Activated B cell treated with CpG ODN at 0.5 μM for 24 hours (primary cell): ENCODE measurements around the gene OPRPN. TPM values are rescaled to one million over a fixed set of nuclear protein-coding genes. Genes with fewer than 3 reads are reported as not detected.

Experiments
- ATAC-seq: fragments of 200-7000 bp; cut with Tn5 transposase; one replicate; pipeline ENCODE4 v1.10.0; 2021; ENCODE audit warnings: low read depth, mild to moderate bottlenecking, moderate library complexity
- CTCF ChIA-PET: fragments of 350-600 bp; sonication (Branson Sonifier 250); formaldehyde crosslinking; loops from one replicate; lab custom pipeline; 2021; ENCODE audit warnings: antibody characterized with exemption; lab: Charles Lee
- POLR2A ChIA-PET: fragments of 350-600 bp; sonication (Branson Sonifier 250); formaldehyde crosslinking; loops from one replicate; lab custom pipeline; 2021; ENCODE audit warnings: antibody characterized with exemption; lab: Charles Lee
- DNase-seq: peaks from one replicate; pipeline ENCODE4 v3.0.0; 2022
- H3K27ac Mint-ChIP-seq: one replicate; pipeline ENCODE4 v1.8.0; 2020; ENCODE audit warnings: mixed read lengths
- H3K27me3 Mint-ChIP-seq: one replicate; pipeline ENCODE4 v1.8.0; 2021; ENCODE audit warnings: mixed read lengths
- H3K36me3 Mint-ChIP-seq: one replicate; pipeline ENCODE4 v1.8.0; 2021; ENCODE audit warnings: low read depth, mixed read lengths
- H3K4me1 Mint-ChIP-seq: one replicate; pipeline ENCODE4 v1.8.0; 2021; ENCODE audit warnings: mixed read lengths
- H3K4me3 Mint-ChIP-seq: one replicate; pipeline ENCODE4 v1.8.0; 2020; ENCODE audit warnings: mild to moderate bottlenecking, mixed read lengths
- H3K9me3 Mint-ChIP-seq: one replicate; pipeline ENCODE4 v1.8.0; 2020; ENCODE audit warnings: mixed read lengths
- CTCF ChIP-seq: fragments of 200-600 bp; IDR thresholded peaks from one replicate; pipeline ENCODE4 v1.8.0; 2022; ENCODE audit warnings: antibody characterized with exemption, mild to moderate bottlenecking
- intact Hi-C: fragments of 100-400 bp; cut with micrococcal nuclease; formaldehyde crosslinking; loops from one replicate; pipeline ENCODE4 v1.15.1; 2024
- total RNA-seq: library from RNA; stranded (reverse); gene quantifications from 2 replicates; pipeline ENCODE4 v1.2.3, GENCODE V29; 2022

The OPRPN gene
- total RNA-seq, 1 donor from 2014 or later = not detected

GRCh38 chr4:70365479-70365878, 32.3 kb upstream of the OPRPN start:
- no peak for TF ChIP-seq CTCF
- Mint-ChIP-seq H3K36me3 (no peaks in the 10 kb centered on the region), H3K27ac (no peak overlapping the region), H3K4me3 (no peak overlapping the region), H3K27me3 (no peaks in the 10 kb centered on the region), H3K9me3 (no peaks in the 10 kb centered on the region), H3K4me1 (no peaks in the 10 kb centered on the region)
- ATAC-seq = no peak
- POLR2A ChIA-PET = no interaction called here
- intact Hi-C loops = no loop called here
- DNase-seq = no peak
- CTCF ChIA-PET = no interaction called here

GRCh38 chr4:70367813-70368212, 29.9 kb upstream of the OPRPN start:
- TF ChIP-seq CTCF = no peak
- no peaks in the 10 kb centered on the region for H3K36me3 Mint-ChIP-seq
- ChIA-PET CTCF (interaction anchor here (0.7 kb wide), 1 partner anchor 816 kb away, joined by 3 read pairs; no protein-coding TSS in a partner anchor), POLR2A (no interaction called here)
- intact Hi-C loops = no loop called here
- H3K4me3 Mint-ChIP-seq = no peak overlapping the region
- ATAC-seq = no peak
- H3K27ac Mint-ChIP-seq = no peak overlapping the region
- no peaks in the 10 kb centered on the region for H3K4me1 Mint-ChIP-seq
- H3K9me3 Mint-ChIP-seq = no peaks in the 10 kb centered on the region
- no peak for DNase-seq
- no peaks in the 10 kb centered on the region for H3K27me3 Mint-ChIP-seq

- CTCF ChIA-PET = no interaction called here
- Mint-ChIP-seq H3K9me3 (peaks cover 5% of the 10 kb centered on the region), H3K27me3 (no peaks in the 10 kb centered on the region), H3K4me1 (no peaks in the 10 kb centered on the region), H3K4me3 (no peak overlapping the region), H3K36me3 (no peaks in the 10 kb centered on the region), H3K27ac (no peak overlapping the region)
- no peak for TF ChIP-seq CTCF
- intact Hi-C loops = no loop called here
- POLR2A ChIA-PET = no interaction called here
- DNase-seq (no peak), ATAC-seq (no peak)
These were observed 25.8 kb upstream of the OPRPN start for GRCh38 chr4:70371987-70372386.

GRCh38 chr4:70372760-70373159, 25.0 kb upstream of the OPRPN start:
- no peaks in the 10 kb centered on the region for H3K4me1 Mint-ChIP-seq
- intact Hi-C loops = no loop called here
- no peak for TF ChIP-seq CTCF
- peaks cover 5% of the 10 kb centered on the region for H3K9me3 Mint-ChIP-seq
- no peak overlapping the region for H3K27ac Mint-ChIP-seq
- H3K4me3 Mint-ChIP-seq = no peak overlapping the region
- ATAC-seq (no peak), DNase-seq (no peak)
- ChIA-PET POLR2A (no interaction called here), CTCF (no interaction called here)
- H3K36me3 Mint-ChIP-seq = no peaks in the 10 kb centered on the region
- no peaks in the 10 kb centered on the region for H3K27me3 Mint-ChIP-seq

- Mint-ChIP-seq H3K4me1 (no peaks in the 10 kb centered on the region), H3K27ac (no peak overlapping the region), H3K4me3 (no peak overlapping the region), H3K36me3 (no peaks in the 10 kb centered on the region), H3K9me3 (no peaks in the 10 kb centered on the region), H3K27me3 (no peaks in the 10 kb centered on the region)
- ChIA-PET POLR2A (no interaction called here), CTCF (no interaction called here)
- ATAC-seq (no peak), DNase-seq (no peak)
- intact Hi-C loops = no loop called here
- TF ChIP-seq CTCF = no peak
These were observed 17.2 kb upstream of the OPRPN start for GRCh38 chr4:70380578-70380977.
